ENCODE data around the gene MRPS6.

Gene MRPS6

DNA sequence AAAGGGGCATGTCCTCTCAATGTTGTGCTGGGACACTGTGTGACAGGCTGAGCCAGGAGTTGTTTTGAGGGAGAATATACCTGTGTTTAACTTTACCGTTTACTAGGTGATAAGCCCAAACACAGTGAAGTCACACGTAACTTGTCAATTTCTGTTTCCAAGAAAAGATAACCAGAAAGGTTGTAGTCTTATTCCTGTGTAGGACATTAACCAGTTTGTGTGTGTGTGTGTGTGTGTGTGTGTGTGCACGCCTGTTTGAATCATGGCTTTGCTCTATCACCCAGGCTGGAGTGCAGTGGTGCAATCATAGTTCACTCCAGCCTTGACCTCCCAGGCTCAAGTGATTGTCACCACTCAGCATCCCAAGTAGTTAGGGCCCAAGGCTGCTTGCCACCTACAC is 83.6 kb downstream of the MRPS6 start:
- TF ChIP-seq, protein P1, sequence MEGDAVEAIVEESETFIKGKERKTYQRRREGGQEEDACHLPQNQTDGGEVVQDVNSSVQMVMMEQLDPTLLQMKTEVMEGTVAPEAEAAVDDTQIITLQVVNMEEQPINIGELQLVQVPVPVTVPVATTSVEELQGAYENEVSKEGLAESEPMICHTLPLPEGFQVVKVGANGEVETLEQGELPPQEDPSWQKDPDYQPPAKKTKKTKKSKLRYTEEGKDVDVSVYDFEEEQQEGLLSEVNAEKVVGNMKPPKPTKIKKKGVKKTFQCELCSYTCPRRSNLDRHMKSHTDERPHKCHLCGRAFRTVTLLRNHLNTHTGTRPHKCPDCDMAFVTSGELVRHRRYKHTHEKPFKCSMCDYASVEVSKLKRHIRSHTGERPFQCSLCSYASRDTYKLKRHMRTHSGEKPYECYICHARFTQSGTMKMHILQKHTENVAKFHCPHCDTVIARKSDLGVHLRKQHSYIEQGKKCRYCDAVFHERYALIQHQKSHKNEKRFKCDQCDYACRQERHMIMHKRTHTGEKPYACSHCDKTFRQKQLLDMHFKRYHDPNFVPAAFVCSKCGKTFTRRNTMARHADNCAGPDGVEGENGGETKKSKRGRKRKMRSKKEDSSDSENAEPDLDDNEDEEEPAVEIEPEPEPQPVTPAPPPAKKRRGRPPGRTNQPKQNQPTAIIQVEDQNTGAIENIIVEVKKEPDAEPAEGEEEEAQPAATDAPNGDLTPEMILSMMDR (IDR thresholded peaks at IDR 0.05), result no peak
- H3K9me3 ChIP-seq, result no peaks in the 10 kb centered on the region
- H3K27ac ChIP-seq, result no peak overlapping the region

GRCh38 chr21:34157521-34157920 is 84.1 kb downstream of the MRPS6 start:
- H3K9me3 ChIP-seq, result no peaks in the 10 kb centered on the region
- H3K4me3 ChIP-seq (ENCODE audit: low read depth in 1 of 2, low read length in 1 of 2), result no peak overlapping the region
- H3K4me1 ChIP-seq (ENCODE audit: control insufficient read depth in 1 of 2, insufficient read depth in 1 of 2, low read depth in 1 of 2, low read length in 1 of 2), result no peaks in the 10 kb centered on the region
- H3K27ac ChIP-seq, result no peak overlapping the region
- H3K27me3 ChIP-seq, result no peaks in the 10 kb centered on the region
- H3K36me3 ChIP-seq, result no peaks in the 10 kb centered on the region
- TF ChIP-seq, protein P1 (IDR thresholded peaks at IDR 0.05), result no peak

More for the DNA sequence above, 83.6 kb downstream of the MRPS6 start:
- Histone ChIP-seq H3K27me3 (no peaks in the 10 kb centered on the region), H3K4me1 (ENCODE audit: control insufficient read depth in 1 of 2, insufficient read depth in 1 of 2, low read depth in 1 of 2, low read length in 1 of 2) (no peaks in the 10 kb centered on the region), H3K36me3 (no peaks in the 10 kb centered on the region), H3K4me3 (ENCODE audit: low read depth in 1 of 2, low read length in 1 of 2) (no peak overlapping the region)

DNA sequence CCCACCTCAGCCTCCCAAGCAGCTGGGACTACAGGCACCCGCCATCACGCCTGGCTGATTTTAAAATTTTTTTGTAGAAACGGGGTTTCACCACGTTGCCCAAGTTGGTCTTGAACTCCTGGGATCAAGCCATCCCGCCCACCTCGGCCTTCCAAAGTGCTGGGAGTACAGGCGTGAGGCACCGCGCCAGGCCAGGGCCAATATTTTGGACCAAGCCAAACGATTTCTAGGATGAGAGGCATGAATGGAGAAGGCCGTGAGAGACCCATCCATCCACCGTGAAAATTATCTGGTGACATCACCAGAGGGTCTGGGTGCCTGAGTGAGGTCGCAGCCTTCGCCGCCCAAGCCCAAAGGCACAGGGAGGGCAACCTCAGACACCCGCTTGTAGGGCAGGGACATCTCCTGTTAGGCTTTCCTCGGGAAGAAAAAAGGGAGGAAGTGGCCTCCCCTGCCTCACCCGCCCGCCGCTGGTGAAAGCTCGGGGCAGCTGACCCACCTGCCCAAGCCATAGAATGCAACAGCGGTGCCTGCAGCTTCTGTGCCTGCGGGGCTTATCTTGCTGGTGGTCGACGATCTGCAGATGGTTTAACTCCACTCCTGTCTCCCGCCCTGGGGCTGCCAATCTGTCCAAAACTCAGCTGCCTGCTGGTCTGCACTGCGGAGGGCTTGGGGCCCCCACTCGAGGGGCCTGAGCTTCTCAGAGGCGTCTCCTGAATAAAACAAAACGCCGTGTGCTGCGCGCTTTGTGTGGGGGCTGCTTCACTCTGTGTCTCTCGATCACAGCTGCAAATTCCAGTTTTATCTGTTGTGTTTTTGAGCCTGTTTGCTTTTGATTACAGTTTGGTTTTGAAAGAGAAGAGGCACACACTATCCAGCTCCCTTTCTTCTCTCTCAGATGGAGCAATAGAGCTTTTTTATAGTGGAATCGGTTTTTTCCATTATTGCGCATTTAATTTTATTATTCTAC is 85.8 kb downstream of the MRPS6 start:
- Histone ChIP-seq H3K27me3 (no peaks in the 10 kb centered on the region), H3K36me3 (no peaks in the 10 kb centered on the region), H3K9me3 (peaks cover under 1% of the 10 kb centered on the region), H3K27ac (no peak overlapping the region), H3K4me3 (ENCODE audit: low read depth in 1 of 2, low read length in 1 of 2) (no peak overlapping the region), H3K4me1 (ENCODE audit: control insufficient read depth in 1 of 2, insufficient read depth in 1 of 2, low read depth in 1 of 2, low read length in 1 of 2) (no peaks in the 10 kb centered on the region)
- TF ChIP-seq, protein P1 (IDR thresholded peaks at IDR 0.05), result no peak

- H3K4me1 ChIP-seq (ENCODE audit: control insufficient read depth in 1 of 2, insufficient read depth in 1 of 2, low read depth in 1 of 2, low read length in 1 of 2), result no peaks in the 10 kb centered on the region
- H3K9me3 ChIP-seq, result peaks cover 34% of the 10 kb centered on the region
- no peak overlapping the region for H3K27ac ChIP-seq
- H3K4me3 ChIP-seq (ENCODE audit: low read depth in 1 of 2, low read length in 1 of 2), result no peak overlapping the region
- TF ChIP-seq, protein P1 (IDR thresholded peaks at IDR 0.05), result no peak
- no peaks in the 10 kb centered on the region for H3K27me3 ChIP-seq
- no peaks in the 10 kb centered on the region for H3K36me3 ChIP-seq
These were observed 93.1 kb downstream of the MRPS6 start for GRCh38 chr21:34166468-34166867.

GRCh38 chr21:34170886-34171285 is 97.5 kb downstream of the MRPS6 start:
- H3K27ac ChIP-seq, result no peak overlapping the region
- no peak overlapping the region for H3K4me3 ChIP-seq (ENCODE audit: low read depth in 1 of 2, low read length in 1 of 2)
- TF ChIP-seq, protein P1 (IDR thresholded peaks at IDR 0.05), result no peak
- no peaks in the 10 kb centered on the region for H3K4me1 ChIP-seq (ENCODE audit: control insufficient read depth in 1 of 2, insufficient read depth in 1 of 2, low read depth in 1 of 2, low read length in 1 of 2)
- H3K27me3 ChIP-seq, result no peaks in the 10 kb centered on the region
- peaks cover 19% of the 10 kb centered on the region for H3K9me3 ChIP-seq
- H3K36me3 ChIP-seq, result no peaks in the 10 kb centered on the region

Measured in neutrophil (primary cell).